HEK293 (cell line): ENCODE data around the gene LSM7.
A peak's percentile ranks its signal among the peaks of the same experiment; 100 is the strongest.

Experiments used
- EGR2 ChIP-seq: fragments of 450-650 bp; formaldehyde crosslinking; IDR thresholded peaks from 2 replicates; pipeline ENCODE4 v1.5.1; 2016; ENCODE audit warnings: low read depth, missing biosample characterization, missing genetic modification characterization
- WT1 ChIP-seq: fragments of 450-650 bp; formaldehyde crosslinking; IDR thresholded peaks from 2 replicates; pipeline ENCODE4 v1.5.1; 2016; ENCODE audit warnings: missing biosample characterization, missing genetic modification characterization
- ZBTB17 ChIP-seq: fragments of 450-650 bp; formaldehyde crosslinking; IDR thresholded peaks from 2 replicates; pipeline ENCODE4 v1.5.1; 2016; ENCODE audit warnings: missing biosample characterization, missing genetic modification characterization
- ZNF184 ChIP-seq: fragments of 450-650 bp; IDR thresholded peaks from 2 replicates; pipeline ENCODE4 v1.5.1; 2018; ENCODE audit warnings: missing biosample characterization, mild to moderate bottlenecking, missing genetic modification characterization
- ZNF223 ChIP-seq: fragments of 450-650 bp; formaldehyde crosslinking; IDR thresholded peaks from 2 replicates; pipeline ENCODE4 v1.5.1; 2016; ENCODE audit warnings: missing biosample characterization, missing genetic modification characterization
- ZNF239 ChIP-seq: fragments of 450-650 bp; formaldehyde crosslinking; IDR thresholded peaks from 2 replicates; pipeline ENCODE4 v1.5.1; 2016; ENCODE audit warnings: missing biosample characterization, missing genetic modification characterization
- ZNF266 ChIP-seq: fragments of 450-650 bp; formaldehyde crosslinking; IDR thresholded peaks from 2 replicates; pipeline ENCODE4 v1.5.1; 2016; ENCODE audit warnings: missing biosample characterization, missing genetic modification characterization, low read depth
- ZNF354C ChIP-seq: fragments of 450-650 bp; formaldehyde crosslinking; IDR thresholded peaks from 2 replicates; pipeline ENCODE4 v1.5.1; 2016; ENCODE audit warnings: missing biosample characterization, missing genetic modification characterization, low read depth, borderline replicate concordance
- ZNF473 ChIP-seq: fragments of 450-650 bp; formaldehyde crosslinking; IDR thresholded peaks from 2 replicates; pipeline ENCODE4 v1.5.1; 2017; ENCODE audit warnings: missing biosample characterization, missing genetic modification characterization
- ZNF571 ChIP-seq: fragments of 450-650 bp; formaldehyde crosslinking; IDR thresholded peaks from 2 replicates; pipeline ENCODE4 v1.5.0; 2017; ENCODE audit warnings: missing biosample characterization, missing genetic modification characterization
- ZNF707 ChIP-seq: fragments of 450-650 bp; formaldehyde crosslinking; IDR thresholded peaks from 2 replicates; pipeline ENCODE4 v1.5.1; 2016; ENCODE audit warnings: missing biosample characterization, missing genetic modification characterization
- ZNF776 ChIP-seq: fragments of 450-650 bp; formaldehyde crosslinking; IDR thresholded peaks from 2 replicates; pipeline ENCODE4 v1.5.0; 2017; ENCODE audit warnings: missing biosample characterization, missing genetic modification characterization, borderline replicate concordance
- ZNF830 ChIP-seq: fragments of 450-650 bp; IDR thresholded peaks from 2 replicates; pipeline ENCODE4 v1.5.0; 2018; ENCODE audit warnings: missing biosample characterization, missing genetic modification characterization, low read depth, mild to moderate bottlenecking, moderate library complexity
- ZNF837 ChIP-seq: fragments of 450-650 bp; formaldehyde crosslinking; IDR thresholded peaks from 2 replicates; pipeline ENCODE4 v1.5.1; 2016; ENCODE audit warnings: missing biosample characterization, missing genetic modification characterization
- ZSCAN16 ChIP-seq: fragments of 450-650 bp; formaldehyde crosslinking; IDR thresholded peaks from 2 replicates; pipeline ENCODE4 v1.5.1; 2016; ENCODE audit warnings: missing biosample characterization, missing genetic modification characterization
- ZXDB ChIP-seq: fragments of 450-650 bp; formaldehyde crosslinking; IDR thresholded peaks from 2 replicates; pipeline ENCODE4 v1.5.1; 2016; ENCODE audit warnings: missing biosample characterization, missing genetic modification characterization
- TF ChIP-seq, protein P1 (sequence below): fragments of 450-650 bp; formaldehyde crosslinking; IDR thresholded peaks from 2 replicates; pipeline ENCODE4 v1.5.1; 2017; ENCODE audit warnings: missing biosample characterization, missing genetic modification characterization
- TF ChIP-seq, protein P2 (sequence below): fragments of 450-650 bp; formaldehyde crosslinking; IDR thresholded peaks from 2 replicates; pipeline ENCODE4 v1.5.1; 2017; ENCODE audit warnings: missing biosample characterization, missing genetic modification characterization
- TF ChIP-seq, protein P3 (sequence below): fragments of 450-650 bp; formaldehyde crosslinking; IDR thresholded peaks from 2 replicates; pipeline ENCODE4 v1.5.0; 2017; ENCODE audit warnings: missing biosample characterization, missing genetic modification characterization, borderline replicate concordance
- TF ChIP-seq, protein P4 (sequence below): fragments of 450-650 bp; formaldehyde crosslinking; IDR thresholded peaks from 2 replicates; pipeline ENCODE4 v1.5.1; 2016; ENCODE audit warnings: missing biosample characterization, missing genetic modification characterization
- TF ChIP-seq, protein P5 (sequence below): fragments of 450-650 bp; formaldehyde crosslinking; IDR thresholded peaks from 2 replicates; pipeline ENCODE4 v1.5.1; 2016; ENCODE audit warnings: missing biosample characterization, missing genetic modification characterization
- TF ChIP-seq, protein P6 (sequence below): fragments of 450-650 bp; formaldehyde crosslinking; IDR thresholded peaks from 2 replicates; pipeline ENCODE4 v1.5.1; 2016; ENCODE audit warnings: missing biosample characterization, missing genetic modification characterization
- TF ChIP-seq, protein P7 (sequence below): fragments of 450-650 bp; formaldehyde crosslinking; IDR thresholded peaks from 2 replicates; pipeline ENCODE4 v1.5.1; 2016; ENCODE audit warnings: missing biosample characterization, missing genetic modification characterization
- TF ChIP-seq, protein P8 (sequence below): fragments of 450-650 bp; formaldehyde crosslinking; IDR thresholded peaks from 2 replicates; pipeline ENCODE4 v1.5.1; 2016; ENCODE audit warnings: missing biosample characterization, missing genetic modification characterization

Gene LSM7

DNA sequence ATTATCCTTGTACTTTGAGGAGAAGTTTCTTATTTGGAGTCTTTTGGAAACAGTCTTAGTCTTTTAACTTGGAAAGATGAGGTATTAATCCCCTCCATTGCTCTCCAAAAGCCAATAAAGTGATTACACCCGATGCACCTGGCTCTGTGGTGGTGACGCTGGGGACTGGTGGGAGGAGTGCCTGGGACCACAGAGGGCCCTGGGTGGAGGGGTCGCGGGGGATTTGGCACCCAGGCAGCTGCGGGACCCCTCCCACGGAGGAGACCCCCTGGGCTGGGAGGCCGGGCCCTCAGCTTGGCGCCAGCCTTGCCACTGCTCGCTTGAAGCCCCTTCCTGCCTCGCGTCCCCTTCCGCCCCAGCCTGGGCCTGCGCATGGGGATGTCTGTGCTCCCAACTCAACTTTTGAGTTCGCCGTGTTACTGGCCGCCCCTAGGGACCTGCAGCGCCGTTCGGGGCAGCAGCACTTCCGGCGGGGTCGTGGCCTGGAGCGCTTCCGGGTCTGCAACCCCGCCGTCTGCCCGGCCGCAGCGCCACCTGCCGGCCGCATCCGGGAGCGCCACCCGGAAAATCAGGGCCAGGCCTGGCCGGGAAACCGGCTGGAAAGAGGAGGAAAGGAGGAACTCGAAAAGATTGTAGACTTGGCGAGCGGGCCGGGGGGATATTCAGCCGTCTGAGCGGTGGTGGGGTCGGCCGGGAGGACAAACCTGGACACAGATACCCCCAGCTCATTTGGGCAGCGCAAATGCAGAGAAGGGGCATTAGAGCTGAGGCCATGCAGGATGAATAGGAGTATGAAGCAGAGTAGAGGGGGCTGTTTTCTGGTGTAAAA is 54.8 kb downstream of the LSM7 start (continued):
- TF ChIP-seq, protein P1, sequence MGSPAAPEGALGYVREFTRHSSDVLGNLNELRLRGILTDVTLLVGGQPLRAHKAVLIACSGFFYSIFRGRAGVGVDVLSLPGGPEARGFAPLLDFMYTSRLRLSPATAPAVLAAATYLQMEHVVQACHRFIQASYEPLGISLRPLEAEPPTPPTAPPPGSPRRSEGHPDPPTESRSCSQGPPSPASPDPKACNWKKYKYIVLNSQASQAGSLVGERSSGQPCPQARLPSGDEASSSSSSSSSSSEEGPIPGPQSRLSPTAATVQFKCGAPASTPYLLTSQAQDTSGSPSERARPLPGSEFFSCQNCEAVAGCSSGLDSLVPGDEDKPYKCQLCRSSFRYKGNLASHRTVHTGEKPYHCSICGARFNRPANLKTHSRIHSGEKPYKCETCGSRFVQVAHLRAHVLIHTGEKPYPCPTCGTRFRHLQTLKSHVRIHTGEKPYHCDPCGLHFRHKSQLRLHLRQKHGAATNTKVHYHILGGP (tag by site-specific recombination): no peak
- TF ChIP-seq, protein P2, sequence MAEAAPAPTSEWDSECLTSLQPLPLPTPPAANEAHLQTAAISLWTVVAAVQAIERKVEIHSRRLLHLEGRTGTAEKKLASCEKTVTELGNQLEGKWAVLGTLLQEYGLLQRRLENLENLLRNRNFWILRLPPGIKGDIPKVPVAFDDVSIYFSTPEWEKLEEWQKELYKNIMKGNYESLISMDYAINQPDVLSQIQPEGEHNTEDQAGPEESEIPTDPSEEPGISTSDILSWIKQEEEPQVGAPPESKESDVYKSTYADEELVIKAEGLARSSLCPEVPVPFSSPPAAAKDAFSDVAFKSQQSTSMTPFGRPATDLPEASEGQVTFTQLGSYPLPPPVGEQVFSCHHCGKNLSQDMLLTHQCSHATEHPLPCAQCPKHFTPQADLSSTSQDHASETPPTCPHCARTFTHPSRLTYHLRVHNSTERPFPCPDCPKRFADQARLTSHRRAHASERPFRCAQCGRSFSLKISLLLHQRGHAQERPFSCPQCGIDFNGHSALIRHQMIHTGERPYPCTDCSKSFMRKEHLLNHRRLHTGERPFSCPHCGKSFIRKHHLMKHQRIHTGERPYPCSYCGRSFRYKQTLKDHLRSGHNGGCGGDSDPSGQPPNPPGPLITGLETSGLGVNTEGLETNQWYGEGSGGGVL (tag by site-specific recombination): peak; percentile 30; the same call in 1 of the 2 replicates
- TF ChIP-seq ZNF354C (tag by site-specific recombination) (no peak), ZNF223 (tag by site-specific recombination) (no peak), ZNF239 (no peak), ZNF571 (tag by site-specific recombination) (no peak), ZBTB17 (tag by site-specific recombination) (peak; percentile 81), ZNF830 (no peak), ZXDB (tag by site-specific recombination) (peak; percentile 74), ZSCAN16 (tag by site-specific recombination) (no peak; the same call in 1 of the 2 replicates), ZNF473 (tag by site-specific recombination) (no peak), EGR2 (tag by site-specific recombination) (0 out of 2 replicates have a peak, but pooled peaks have one; percentile 14), ZNF184 (tag by site-specific recombination) (peak; percentile 65; the same call in 1 of the 2 replicates), ZNF837 (tag by site-specific recombination) (no peak), ZNF776 (tag by site-specific recombination) (no peak), WT1 (peak; percentile 45), ZNF266 (tag by site-specific recombination) (no peak), ZNF707 (no peak)
- TF ChIP-seq, protein P3, sequence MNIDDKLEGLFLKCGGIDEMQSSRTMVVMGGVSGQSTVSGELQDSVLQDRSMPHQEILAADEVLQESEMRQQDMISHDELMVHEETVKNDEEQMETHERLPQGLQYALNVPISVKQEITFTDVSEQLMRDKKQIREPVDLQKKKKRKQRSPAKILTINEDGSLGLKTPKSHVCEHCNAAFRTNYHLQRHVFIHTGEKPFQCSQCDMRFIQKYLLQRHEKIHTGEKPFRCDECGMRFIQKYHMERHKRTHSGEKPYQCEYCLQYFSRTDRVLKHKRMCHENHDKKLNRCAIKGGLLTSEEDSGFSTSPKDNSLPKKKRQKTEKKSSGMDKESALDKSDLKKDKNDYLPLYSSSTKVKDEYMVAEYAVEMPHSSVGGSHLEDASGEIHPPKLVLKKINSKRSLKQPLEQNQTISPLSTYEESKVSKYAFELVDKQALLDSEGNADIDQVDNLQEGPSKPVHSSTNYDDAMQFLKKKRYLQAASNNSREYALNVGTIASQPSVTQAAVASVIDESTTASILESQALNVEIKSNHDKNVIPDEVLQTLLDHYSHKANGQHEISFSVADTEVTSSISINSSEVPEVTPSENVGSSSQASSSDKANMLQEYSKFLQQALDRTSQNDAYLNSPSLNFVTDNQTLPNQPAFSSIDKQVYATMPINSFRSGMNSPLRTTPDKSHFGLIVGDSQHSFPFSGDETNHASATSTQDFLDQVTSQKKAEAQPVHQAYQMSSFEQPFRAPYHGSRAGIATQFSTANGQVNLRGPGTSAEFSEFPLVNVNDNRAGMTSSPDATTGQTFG (tag by site-specific recombination): no peak
- TF ChIP-seq, protein P4, sequence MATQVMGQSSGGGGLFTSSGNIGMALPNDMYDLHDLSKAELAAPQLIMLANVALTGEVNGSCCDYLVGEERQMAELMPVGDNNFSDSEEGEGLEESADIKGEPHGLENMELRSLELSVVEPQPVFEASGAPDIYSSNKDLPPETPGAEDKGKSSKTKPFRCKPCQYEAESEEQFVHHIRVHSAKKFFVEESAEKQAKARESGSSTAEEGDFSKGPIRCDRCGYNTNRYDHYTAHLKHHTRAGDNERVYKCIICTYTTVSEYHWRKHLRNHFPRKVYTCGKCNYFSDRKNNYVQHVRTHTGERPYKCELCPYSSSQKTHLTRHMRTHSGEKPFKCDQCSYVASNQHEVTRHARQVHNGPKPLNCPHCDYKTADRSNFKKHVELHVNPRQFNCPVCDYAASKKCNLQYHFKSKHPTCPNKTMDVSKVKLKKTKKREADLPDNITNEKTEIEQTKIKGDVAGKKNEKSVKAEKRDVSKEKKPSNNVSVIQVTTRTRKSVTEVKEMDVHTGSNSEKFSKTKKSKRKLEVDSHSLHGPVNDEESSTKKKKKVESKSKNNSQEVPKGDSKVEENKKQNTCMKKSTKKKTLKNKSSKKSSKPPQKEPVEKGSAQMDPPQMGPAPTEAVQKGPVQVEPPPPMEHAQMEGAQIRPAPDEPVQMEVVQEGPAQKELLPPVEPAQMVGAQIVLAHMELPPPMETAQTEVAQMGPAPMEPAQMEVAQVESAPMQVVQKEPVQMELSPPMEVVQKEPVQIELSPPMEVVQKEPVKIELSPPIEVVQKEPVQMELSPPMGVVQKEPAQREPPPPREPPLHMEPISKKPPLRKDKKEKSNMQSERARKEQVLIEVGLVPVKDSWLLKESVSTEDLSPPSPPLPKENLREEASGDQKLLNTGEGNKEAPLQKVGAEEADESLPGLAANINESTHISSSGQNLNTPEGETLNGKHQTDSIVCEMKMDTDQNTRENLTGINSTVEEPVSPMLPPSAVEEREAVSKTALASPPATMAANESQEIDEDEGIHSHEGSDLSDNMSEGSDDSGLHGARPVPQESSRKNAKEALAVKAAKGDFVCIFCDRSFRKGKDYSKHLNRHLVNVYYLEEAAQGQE (tag by site-specific recombination): 0 out of 2 replicates have a peak, but pooled peaks have one; percentile 14
- TF ChIP-seq, protein P5, sequence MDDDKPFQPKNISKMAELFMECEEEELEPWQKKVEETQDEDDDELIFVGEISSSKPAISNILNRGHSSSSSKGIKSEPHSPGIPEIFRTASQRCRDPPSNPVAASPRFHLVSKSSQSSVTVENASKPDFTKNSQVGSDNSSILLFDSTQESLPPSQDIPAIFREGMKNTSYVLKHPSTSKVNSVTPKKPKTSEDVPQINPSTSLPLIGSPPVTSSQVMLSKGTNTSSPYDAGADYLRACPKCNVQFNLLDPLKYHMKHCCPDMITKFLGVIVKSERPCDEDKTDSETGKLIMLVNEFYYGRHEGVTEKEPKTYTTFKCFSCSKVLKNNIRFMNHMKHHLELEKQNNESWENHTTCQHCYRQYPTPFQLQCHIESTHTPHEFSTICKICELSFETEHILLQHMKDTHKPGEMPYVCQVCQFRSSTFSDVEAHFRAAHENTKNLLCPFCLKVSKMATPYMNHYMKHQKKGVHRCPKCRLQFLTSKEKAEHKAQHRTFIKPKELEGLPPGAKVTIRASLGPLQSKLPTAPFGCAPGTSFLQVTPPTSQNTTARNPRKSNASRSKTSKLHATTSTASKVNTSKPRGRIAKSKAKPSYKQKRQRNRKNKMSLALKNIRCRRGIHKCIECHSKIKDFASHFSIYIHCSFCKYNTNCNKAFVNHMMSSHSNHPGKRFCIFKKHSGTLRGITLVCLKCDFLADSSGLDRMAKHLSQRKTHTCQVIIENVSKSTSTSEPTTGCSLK (tag by site-specific recombination): no peak
- TF ChIP-seq, protein P6, sequence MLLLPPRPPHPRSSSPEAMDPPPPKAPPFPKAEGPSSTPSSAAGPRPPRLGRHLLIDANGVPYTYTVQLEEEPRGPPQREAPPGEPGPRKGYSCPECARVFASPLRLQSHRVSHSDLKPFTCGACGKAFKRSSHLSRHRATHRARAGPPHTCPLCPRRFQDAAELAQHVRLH (tag by site-specific recombination): peak; percentile 86
- TF ChIP-seq, protein P7, sequence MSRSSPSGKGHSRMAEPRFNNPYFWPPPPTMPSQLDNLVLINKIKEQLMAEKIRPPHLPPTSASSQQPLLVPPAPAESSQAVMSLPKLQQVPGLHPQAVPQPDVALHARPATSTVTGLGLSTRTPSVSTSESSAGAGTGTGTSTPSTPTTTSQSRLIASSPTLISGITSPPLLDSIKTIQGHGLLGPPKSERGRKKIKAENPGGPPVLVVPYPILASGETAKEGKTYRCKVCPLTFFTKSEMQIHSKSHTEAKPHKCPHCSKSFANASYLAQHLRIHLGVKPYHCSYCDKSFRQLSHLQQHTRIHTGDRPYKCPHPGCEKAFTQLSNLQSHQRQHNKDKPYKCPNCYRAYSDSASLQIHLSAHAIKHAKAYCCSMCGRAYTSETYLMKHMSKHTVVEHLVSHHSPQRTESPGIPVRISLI (tag by site-specific recombination): no peak
- TF ChIP-seq, protein P8, sequence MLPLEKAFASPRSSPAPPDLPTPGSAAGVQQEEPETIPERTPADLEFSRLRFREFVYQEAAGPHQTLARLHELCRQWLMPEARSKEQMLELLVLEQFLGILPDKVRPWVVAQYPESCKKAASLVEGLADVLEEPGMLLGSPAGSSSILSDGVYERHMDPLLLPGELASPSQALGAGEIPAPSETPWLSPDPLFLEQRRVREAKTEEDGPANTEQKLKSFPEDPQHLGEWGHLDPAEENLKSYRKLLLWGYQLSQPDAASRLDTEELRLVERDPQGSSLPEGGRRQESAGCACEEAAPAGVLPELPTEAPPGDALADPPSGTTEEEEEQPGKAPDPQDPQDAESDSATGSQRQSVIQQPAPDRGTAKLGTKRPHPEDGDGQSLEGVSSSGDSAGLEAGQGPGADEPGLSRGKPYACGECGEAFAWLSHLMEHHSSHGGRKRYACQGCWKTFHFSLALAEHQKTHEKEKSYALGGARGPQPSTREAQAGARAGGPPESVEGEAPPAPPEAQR (tag by site-specific recombination): no peak
